GM06990 (cell line): ENCODE results near the gene KDM4B.

ENCODE experiments used
- DNase-seq: peaks from one replicate; pipeline ENCODE4 v3.0.0-alpha.2; 2011; ENCODE audit not compliant: insufficient read length; ENCODE audit errors: extremely low read depth
- H3K27me3 ChIP-seq: replicated peaks from 2 replicates; pipeline ENCODE4 v1.6.0; 2011; ENCODE audit warnings: low read length; ENCODE audit not compliant: control insufficient read depth, insufficient read depth
- H3K36me3 ChIP-seq: 2 replicates; pipeline ENCODE4 v1.5.1; 2011; ENCODE audit warnings: low read length; ENCODE audit not compliant: control insufficient read depth, insufficient read depth
- H3K4me3 ChIP-seq: replicated peaks from 2 replicates; pipeline ENCODE4 v1.5.1; 2011; ENCODE audit warnings: low read depth, mild to moderate bottlenecking, control low read depth, low read length
- TF ChIP-seq, protein P1 (sequence below): IDR thresholded peaks from 2 replicates; pipeline ENCODE4 v1.5.1; 2011; ENCODE audit warnings: low read length, control low read depth, mild to moderate bottlenecking, inconsistent platforms; ENCODE audit not compliant: insufficient read depth, poor library complexity, severe bottlenecking

KDM4B gene

DNA sequence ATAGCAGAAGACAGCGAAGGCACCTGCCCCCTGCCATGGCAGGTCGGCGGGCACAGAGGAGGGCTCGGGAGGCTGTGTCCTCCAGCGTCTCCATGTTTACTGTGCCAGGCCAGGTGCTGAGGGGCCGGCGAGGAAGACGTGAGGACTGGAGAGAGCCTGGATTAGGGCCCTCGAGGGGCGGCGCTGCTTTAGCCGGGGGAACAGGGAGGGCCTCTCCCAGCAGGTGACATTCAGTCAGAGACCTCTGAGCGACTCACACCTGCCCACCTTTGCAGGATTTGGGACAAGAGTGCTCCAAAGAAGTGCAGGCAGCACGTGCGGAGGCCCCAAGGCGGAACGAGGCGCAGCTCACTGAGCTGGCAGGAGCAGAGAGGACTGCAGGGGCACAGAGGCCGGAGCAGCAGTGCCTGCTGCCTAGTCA lies 17.6 kb downstream of the KDM4B start:
- DNase-seq: no peak
- Histone ChIP-seq H3K4me3 (no peak overlapping the region), H3K27me3 (no peaks in the 10 kb centered on the region), H3K36me3 (peaks cover 3% of the 10 kb centered on the region)
- TF ChIP-seq, protein P1, sequence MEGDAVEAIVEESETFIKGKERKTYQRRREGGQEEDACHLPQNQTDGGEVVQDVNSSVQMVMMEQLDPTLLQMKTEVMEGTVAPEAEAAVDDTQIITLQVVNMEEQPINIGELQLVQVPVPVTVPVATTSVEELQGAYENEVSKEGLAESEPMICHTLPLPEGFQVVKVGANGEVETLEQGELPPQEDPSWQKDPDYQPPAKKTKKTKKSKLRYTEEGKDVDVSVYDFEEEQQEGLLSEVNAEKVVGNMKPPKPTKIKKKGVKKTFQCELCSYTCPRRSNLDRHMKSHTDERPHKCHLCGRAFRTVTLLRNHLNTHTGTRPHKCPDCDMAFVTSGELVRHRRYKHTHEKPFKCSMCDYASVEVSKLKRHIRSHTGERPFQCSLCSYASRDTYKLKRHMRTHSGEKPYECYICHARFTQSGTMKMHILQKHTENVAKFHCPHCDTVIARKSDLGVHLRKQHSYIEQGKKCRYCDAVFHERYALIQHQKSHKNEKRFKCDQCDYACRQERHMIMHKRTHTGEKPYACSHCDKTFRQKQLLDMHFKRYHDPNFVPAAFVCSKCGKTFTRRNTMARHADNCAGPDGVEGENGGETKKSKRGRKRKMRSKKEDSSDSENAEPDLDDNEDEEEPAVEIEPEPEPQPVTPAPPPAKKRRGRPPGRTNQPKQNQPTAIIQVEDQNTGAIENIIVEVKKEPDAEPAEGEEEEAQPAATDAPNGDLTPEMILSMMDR: no peak

DNA sequence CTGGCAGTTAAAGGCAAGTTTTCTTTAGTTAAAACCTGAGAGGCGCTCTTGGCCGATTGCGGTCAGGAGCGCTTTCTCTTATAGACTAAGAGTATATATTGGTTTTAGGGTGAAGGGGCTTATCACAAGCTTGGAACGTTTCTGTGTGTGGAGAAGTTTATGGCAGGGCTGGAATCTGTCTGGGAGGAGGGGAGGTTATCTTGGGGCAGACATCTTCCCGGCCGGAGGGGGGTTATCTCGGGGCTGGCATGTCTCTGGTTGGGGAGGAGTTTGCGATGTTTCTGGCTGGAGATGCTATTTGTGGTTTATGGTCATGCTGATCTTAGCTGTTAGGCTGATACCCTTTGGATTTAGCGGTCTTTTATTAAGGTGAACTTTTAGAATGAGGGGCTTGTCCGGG lies 18.3 kb downstream of the KDM4B start:
- no peaks in the 10 kb centered on the region for H3K27me3 ChIP-seq
- peaks cover 3% of the 10 kb centered on the region for H3K36me3 ChIP-seq
- H3K4me3 ChIP-seq: no peak overlapping the region
- no peak for DNase-seq
- TF ChIP-seq, protein P1: no peak

DNA sequence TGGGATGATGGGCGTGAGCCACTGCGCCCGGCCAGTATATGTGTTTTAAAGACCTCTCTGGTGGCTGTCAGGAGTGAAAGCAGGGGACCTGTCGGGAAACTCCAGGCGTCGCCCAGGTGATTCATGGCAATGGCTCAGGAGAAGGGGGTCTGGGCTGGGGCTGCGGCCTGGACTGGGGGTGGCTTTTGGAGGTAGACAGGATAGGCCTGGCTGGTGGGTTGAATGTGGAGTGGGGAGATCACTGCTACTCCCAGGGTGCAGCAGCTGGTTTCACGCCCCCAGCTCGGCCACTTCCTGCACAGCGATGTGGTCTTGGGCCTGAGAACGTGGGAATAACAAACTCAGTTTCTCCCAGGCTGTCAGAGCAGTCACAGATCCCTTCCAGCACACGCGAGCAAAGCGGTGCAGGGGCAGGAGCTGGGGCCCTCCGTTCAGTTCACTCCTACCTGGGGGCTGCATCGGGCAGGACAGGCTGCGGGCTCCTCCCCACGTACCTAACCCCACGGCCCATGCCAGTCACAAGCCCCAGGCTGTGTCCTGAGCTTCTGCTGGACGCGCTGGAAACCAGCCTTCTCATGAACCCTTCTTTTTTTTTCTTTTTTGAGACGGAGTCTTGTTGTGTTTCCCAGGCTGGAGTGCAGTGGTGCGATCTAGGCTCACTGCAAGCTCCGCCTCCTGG lies 18.9 kb downstream of the KDM4B start:
- Histone ChIP-seq H3K27me3 (no peaks in the 10 kb centered on the region), H3K36me3 (peaks cover 3% of the 10 kb centered on the region), H3K4me3 (no peak overlapping the region)
- TF ChIP-seq, protein P1: no peak
- DNase-seq: no peak

DNA sequence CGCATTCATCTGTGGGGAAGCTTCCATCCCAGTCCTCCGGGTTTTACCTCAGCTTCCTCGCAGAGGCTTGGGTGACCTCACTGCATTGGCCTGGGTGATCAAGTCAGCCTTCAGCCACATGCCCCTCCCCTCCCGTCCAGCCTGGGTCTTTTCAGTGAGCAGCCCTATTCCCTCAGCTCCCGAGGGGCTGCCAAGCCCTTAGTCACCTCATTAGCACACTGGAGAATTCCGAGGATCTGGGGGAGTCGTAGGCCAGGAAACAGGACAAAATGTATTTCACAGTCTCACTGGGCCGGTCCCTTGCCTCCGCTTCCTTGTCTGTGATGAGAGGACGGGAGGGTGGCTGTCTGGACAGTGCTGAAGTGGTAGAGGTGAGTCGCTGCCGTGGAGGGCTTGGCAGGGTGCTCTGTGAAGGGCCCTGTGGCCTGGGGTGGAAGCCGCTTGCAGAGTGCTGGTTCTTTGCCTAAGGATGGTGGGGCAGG lies 19.9 kb downstream of the KDM4B start:
- H3K36me3 ChIP-seq: no peaks in the 10 kb centered on the region
- no peaks in the 10 kb centered on the region for H3K27me3 ChIP-seq
- TF ChIP-seq, protein P1: no peak
- H3K4me3 ChIP-seq: no peak overlapping the region
- DNase-seq: no peak

DNA sequence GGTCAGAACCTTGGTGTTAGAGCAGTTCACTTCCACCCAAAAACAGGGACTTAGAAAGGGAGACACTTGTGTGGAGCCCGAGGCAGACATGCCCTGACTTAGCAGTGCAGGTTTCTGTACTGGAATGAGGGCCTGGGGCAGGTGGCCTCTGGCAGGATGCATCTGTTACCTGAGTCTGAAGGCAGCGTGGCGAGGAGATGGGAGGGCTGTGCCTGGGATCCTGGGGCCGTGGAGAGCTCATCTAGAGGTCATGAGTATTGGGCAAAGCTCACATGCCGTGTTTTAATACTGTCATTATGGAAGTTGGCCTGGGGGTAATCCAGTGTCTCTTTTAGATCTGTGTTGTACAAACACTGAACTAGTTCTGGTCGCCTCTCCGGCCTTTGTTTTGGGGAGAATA lies 21.4 kb downstream of the KDM4B start:
- no peak for DNase-seq
- Histone ChIP-seq H3K27me3 (no peaks in the 10 kb centered on the region), H3K4me3 (no peak overlapping the region), H3K36me3 (no peaks in the 10 kb centered on the region)
- TF ChIP-seq, protein P1: no peak

DNA sequence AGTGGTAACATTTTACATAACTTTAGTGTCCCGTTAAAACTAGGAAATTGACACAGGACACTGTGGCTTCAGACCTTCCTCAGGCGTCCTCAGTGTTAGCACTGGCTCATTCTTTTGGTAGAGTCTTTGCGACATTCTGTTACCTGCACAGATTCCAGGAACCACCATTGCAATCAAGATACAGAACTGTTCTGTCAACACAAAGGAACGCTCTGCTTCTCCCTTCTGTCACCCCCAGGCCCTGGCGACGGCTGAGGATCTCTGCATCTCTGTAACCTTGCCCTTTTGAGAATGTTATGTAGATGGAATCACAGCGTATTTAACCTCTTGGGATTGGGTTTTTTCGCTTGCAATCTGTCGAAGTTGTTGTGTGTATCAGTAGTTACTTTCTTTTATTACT lies 22.6 kb downstream of the KDM4B start:
- no peak for DNase-seq
- TF ChIP-seq, protein P1: no peak
- H3K36me3 ChIP-seq: no peaks in the 10 kb centered on the region
- H3K4me3 ChIP-seq: no peak overlapping the region
- no peaks in the 10 kb centered on the region for H3K27me3 ChIP-seq
